ENCODE data around the gene TRPM6. TPM values are rescaled to one million over a fixed set of nuclear protein-coding genes. Genes with fewer than 3 reads are reported as not detected.
"Not testable (repeated sequence)": the region's sequence is repeated elsewhere in the genome, so short reads cannot be mapped to it uniquely, and the experiment has no call there.

Gene TRPM6
- not detected for polyA plus RNA-seq

DNA sequence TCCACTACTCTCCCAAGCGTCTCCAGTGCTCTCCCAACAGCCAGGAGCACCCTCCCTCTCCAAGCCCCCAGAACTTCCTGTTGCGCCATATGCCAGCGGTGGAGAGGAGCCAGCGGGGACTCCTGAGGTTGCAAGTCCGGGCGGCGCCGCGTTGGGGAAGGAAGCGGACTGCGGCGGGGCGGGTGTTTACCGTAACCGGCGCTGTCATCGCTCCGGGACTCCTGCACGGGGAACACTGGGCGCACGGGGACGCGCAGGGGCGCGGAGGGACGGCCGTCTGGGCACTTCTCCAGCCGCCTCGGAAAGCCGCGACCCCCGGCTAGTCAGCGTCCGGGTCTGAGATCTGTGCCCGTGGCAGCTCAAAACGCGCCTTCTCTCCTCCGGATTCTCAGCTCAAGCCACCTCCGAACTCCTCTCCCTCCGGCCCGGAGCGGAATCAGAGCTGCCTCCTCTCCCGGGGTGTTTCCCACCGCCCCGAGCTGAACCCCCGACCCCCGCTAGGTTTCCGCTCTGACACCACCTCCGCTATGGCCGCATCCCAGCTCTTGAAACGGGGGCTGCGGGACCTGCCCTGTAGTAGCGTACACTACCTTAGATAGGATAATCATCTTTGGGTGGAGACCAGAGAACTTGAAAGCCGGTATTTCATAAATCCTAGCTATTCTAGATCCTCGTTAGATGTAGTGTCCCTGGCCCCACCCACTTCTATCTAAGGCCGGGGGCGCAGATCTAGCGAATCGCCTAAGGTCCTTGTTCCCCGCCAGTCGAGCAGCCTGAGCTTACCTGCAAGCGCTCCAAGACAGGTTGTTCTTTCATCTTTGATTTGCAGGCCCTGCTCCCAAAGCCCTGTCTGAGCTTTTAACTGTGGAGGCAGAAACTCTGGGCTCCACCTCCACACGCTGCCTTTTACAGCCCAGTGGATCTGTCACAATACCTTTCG lies at the start of gene TRPM6:
Gene TRPM6, minus strand, starts transcription at position 881 of the 940 bp plus-strand sequence. Its CDS starts 65 bp downstream, at position 816.
- Mint-ChIP-seq H3K27ac (no peak within 1 kb of the TSS), H3K4me3 (peak within 1 kb of the TSS; percentile 78 to 83 (median 81)), H3K9me3 (peaks cover 0 to 9% (median 2%) of the 10 kb centered on the region in 6 donors), H3K36me3 (peaks cover 0 to 5% (median 0%) of the 10 kb centered on the region in 3 donors), H3K27me3 (ENCODE audit: low read depth in 3 of 3) (peaks cover 7 to 21% (median 17%) of the 10 kb centered on the region in 3 donors), H3K4me1 (peaks cover 9 to 18% of the 10 kb centered on the region in 2 donors)
- DNase-seq: peak; percentile 7 to 14 (median 10)

- Mint-ChIP-seq H3K27ac (no peak overlapping the region), H3K9me3 (peaks cover 0 to 6% (median 4%) of the 10 kb centered on the region in 6 donors), H3K36me3 (peaks cover 0 to 6% (median 0%) of the 10 kb centered on the region in 3 donors), H3K27me3 (ENCODE audit: low read depth in 3 of 3) (peaks cover 8 to 11% (median 8%) of the 10 kb centered on the region in 3 donors), H3K4me1 (no peaks in the 10 kb centered on the region), H3K4me3 (no peak overlapping the region)
- no peak for DNase-seq
Measured at GRCh38 chr9:74935008-74935407, 47.3 kb upstream of the TRPM6 start.

DNA sequence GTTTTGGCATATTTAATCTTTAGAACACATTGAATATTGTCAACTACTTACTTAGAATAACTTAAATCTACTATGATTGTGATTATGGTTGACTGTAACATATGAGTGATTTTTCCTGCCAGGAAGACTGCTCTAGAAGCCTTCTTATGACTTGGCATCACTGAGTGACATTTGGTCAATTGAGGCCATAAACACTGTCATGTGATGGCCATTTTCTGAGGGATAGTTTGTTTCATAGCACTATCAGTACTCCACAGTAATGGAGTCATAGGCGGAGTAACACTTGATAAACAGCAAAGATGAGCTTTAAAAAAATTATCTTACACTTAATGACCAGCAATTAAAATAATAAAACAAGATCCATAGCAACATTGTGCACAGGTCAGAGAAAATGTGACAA lies 34.0 kb upstream of the TRPM6 start:
- Mint-ChIP-seq H3K9me3 (peaks cover 0 to 2% (median 0%) of the 10 kb centered on the region in 6 donors), H3K4me1 (no peaks in the 10 kb centered on the region)

GRCh38 chr9:74920944-74921626 lies 33.4 kb upstream of the TRPM6 start:
- Mint-ChIP-seq H3K27me3 (ENCODE audit: low read depth in 3 of 3) (peaks cover 0 to 6% (median 3%) of the 10 kb centered on the region in 3 donors), H3K4me1 (no peaks in the 10 kb centered on the region), H3K36me3 (no peaks in the 10 kb centered on the region), H3K4me3 (no peak overlapping the region), H3K9me3 (peaks cover 0 to 2% (median 0%) of the 10 kb centered on the region in 6 donors), H3K27ac (no peak overlapping the region)
- DNase-seq: no peak

More for the DNA sequence above, 34.0 kb upstream of the TRPM6 start:
- no peaks in the 10 kb centered on the region for H3K36me3 Mint-ChIP-seq
- no peak overlapping the region for H3K4me3 Mint-ChIP-seq
- no peak for DNase-seq
- H3K27ac Mint-ChIP-seq: no peak overlapping the region
- H3K27me3 Mint-ChIP-seq (ENCODE audit: low read depth in 3 of 3): peaks cover 0 to 6% (median 3%) of the 10 kb centered on the region in 3 donors

GRCh38 chr9:74910036-74910435 lies 22.3 kb upstream of the TRPM6 start:
- Mint-ChIP-seq H3K36me3 (peaks cover 0 to 8% (median 6%) of the 10 kb centered on the region in 3 donors), H3K27ac (no peak overlapping the region), H3K4me3 (no peak overlapping the region), H3K27me3 (ENCODE audit: low read depth in 3 of 3) (peaks cover 3 to 10% (median 7%) of the 10 kb centered on the region in 3 donors), H3K4me1 (no peaks in the 10 kb centered on the region), H3K9me3 (peaks cover 7 to 19% (median 10%) of the 10 kb centered on the region in 6 donors)
- no peak for DNase-seq

GRCh38 chr9:74908665-74909064 lies 20.9 kb upstream of the TRPM6 start:
- Mint-ChIP-seq H3K4me1 (no peaks in the 10 kb centered on the region), H3K27me3 (ENCODE audit: low read depth in 3 of 3) (peaks cover 3 to 14% (median 7%) of the 10 kb centered on the region in 3 donors), H3K27ac (no peak overlapping the region), H3K36me3 (peaks cover 0 to 8% (median 6%) of the 10 kb centered on the region in 3 donors), H3K9me3 (peaks cover 7 to 19% (median 10%) of the 10 kb centered on the region in 6 donors), H3K4me3 (no peak overlapping the region)
- DNase-seq: no peak

GRCh38 chr9:74907085-74907484 lies 19.4 kb upstream of the TRPM6 start:
- Mint-ChIP-seq H3K27me3 (ENCODE audit: low read depth in 3 of 3) (peaks cover 2 to 14% (median 3%) of the 10 kb centered on the region in 3 donors), H3K4me1 (no peaks in the 10 kb centered on the region), H3K4me3 (no peak overlapping the region), H3K27ac (no peak overlapping the region), H3K36me3 (peaks cover 0 to 8% (median 6%) of the 10 kb centered on the region in 3 donors), H3K9me3 (peaks cover 6 to 15% (median 7%) of the 10 kb centered on the region in 6 donors)
- DNase-seq: no peak

DNA sequence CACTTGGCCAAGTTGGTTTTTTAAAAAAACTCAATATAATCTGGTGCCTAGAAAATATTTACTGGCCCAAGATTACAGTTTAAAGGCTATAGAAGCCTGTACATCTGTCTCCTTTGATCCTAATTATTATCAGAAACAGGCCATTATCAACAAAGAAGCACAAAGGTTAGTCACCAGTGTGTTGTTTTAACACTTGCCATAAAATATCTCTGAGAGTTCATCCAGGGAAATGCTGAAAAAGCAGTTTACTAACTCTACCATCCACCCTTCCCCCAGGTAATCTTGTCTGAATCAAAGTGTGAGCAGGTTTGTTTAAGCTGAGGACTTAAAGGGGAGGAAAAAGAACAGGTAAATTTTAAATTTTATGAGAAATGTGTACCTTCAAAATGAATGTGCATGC lies 13.3 kb upstream of the TRPM6 start:
- Mint-ChIP-seq H3K27ac (no peak overlapping the region), H3K4me1 (no peaks in the 10 kb centered on the region), H3K9me3 (no peaks in the 10 kb centered on the region)

DNA sequence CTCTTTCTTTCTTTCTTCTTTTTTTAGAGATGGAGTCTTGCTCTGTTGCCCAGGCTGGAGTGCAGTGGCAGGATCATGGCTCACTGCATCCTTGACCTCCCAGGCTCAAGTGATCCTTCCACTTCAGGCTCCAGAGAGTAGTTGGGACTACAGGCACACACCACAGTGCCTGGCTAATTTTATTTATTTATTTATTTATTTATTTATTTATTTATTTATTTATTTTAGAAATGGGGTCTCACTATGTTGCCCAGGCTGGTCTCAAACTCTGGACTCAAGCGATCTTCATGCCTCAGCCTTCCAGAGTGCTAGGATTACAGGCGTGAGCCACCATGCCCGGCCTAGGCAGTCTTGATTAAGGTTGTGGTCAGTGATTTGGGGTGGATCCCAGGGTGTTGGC lies 728 bp upstream of the TRPM6 start:
- not testable (repeated sequence) for H3K36me3 Mint-ChIP-seq, H3K9me3 Mint-ChIP-seq, DNase-seq, H3K27ac Mint-ChIP-seq
- Mint-ChIP-seq H3K27me3 (ENCODE audit: low read depth in 3 of 3) (peaks cover 7 to 21% (median 17%) of the 10 kb centered on the region in 3 donors), H3K4me3 (peak overlapping the region in 4 of 5 donors; percentile 14 to 82 (median 62)), H3K4me1 (peaks cover 9 to 18% of the 10 kb centered on the region in 2 donors)

More for the DNA sequence above, 13.3 kb upstream of the TRPM6 start:
- Mint-ChIP-seq H3K4me3 (no peak overlapping the region), H3K36me3 (no peaks in the 10 kb centered on the region), H3K27me3 (ENCODE audit: low read depth in 3 of 3) (peaks cover 3 to 6% (median 3%) of the 10 kb centered on the region in 3 donors)
- DNase-seq: no peak

DNA sequence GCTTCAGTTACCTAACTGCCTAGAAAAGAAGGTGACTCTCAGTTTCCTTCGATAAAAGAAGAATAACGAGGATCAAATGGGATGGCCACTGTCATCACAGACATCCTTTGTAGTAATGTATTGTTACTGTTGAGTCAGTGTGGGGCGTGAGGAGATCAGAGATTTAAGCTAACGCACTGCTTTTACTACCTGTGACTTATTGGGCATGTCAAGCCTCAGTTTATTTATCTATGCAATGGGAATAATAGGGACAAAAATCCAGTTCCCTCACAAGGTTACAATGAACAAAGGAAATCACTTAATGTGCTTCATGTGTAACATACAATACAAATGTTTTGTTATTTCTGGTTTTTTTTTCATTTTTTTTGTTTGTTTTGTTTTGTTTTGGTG lies 255 bp upstream of the TRPM6 start:
- Mint-ChIP-seq H3K27ac (no peak overlapping the region), H3K4me1 (peaks cover 9 to 18% of the 10 kb centered on the region in 2 donors), H3K4me3 (peak overlapping the region; percentile 14 to 83 (median 78)), H3K27me3 (ENCODE audit: low read depth in 3 of 3) (peaks cover 7 to 21% (median 17%) of the 10 kb centered on the region in 3 donors), H3K36me3 (peaks cover 0 to 5% (median 0%) of the 10 kb centered on the region in 3 donors), H3K9me3 (peaks cover 0 to 9% (median 2%) of the 10 kb centered on the region in 6 donors)
- no peak for DNase-seq

GRCh38 chr9:74876382-74876949 lies 11.3 kb downstream of the TRPM6 start:
- H3K9me3 Mint-ChIP-seq: peaks cover 17 to 24% (median 21%) of the 10 kb centered on the region in 6 donors
- peaks cover 4 to 10% (median 5%) of the 10 kb centered on the region in 3 donors for H3K36me3 Mint-ChIP-seq
- H3K4me3 Mint-ChIP-seq: no peak overlapping the region
- peaks cover 0 to 13% (median 8%) of the 10 kb centered on the region in 3 donors for H3K27me3 Mint-ChIP-seq (ENCODE audit: low read depth in 3 of 3)
- DNase-seq: no peak
- H3K27ac Mint-ChIP-seq: no peak overlapping the region
- H3K4me1 Mint-ChIP-seq: no peaks in the 10 kb centered on the region

- H3K4me3 Mint-ChIP-seq: no peak overlapping the region
- no peaks in the 10 kb centered on the region for H3K4me1 Mint-ChIP-seq
- peaks cover 4 to 9% (median 5%) of the 10 kb centered on the region in 3 donors for H3K36me3 Mint-ChIP-seq
- H3K9me3 Mint-ChIP-seq: peaks cover 17 to 23% (median 20%) of the 10 kb centered on the region in 6 donors
- DNase-seq: no peak
- H3K27me3 Mint-ChIP-seq (ENCODE audit: low read depth in 3 of 3): peaks cover 0 to 13% (median 6%) of the 10 kb centered on the region in 3 donors
- no peak overlapping the region for H3K27ac Mint-ChIP-seq
Measured at GRCh38 chr9:74875656-74876055, 12.1 kb downstream of the TRPM6 start.

DNA sequence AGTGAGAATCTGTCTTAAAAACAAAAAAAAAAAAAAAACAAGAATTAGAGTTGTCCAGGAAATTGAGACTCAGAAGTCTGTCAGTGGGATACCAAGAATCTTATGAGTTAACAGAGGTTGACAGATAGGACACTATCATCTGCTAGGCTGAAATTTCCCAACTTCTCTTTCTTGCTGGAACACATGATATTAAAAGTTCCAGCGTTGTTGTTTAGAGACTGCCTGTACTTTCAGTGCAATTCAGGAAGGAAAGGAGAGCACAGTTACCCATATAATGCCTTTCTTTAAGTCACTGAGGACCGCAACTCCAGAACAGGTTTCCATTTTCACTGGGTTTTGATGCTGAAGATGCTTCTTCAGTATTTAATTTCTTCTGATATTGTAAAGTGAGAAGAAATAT lies 13.5 kb downstream of the TRPM6 start:
- H3K9me3 Mint-ChIP-seq: peaks cover 6 to 9% (median 8%) of the 10 kb centered on the region in 6 donors
- no peak overlapping the region for H3K4me3 Mint-ChIP-seq
- peaks cover 4 to 6% (median 5%) of the 10 kb centered on the region in 3 donors for H3K36me3 Mint-ChIP-seq
- DNase-seq: no peak
- H3K4me1 Mint-ChIP-seq: no peaks in the 10 kb centered on the region
- H3K27me3 Mint-ChIP-seq (ENCODE audit: low read depth in 3 of 3): peaks cover 0 to 9% (median 5%) of the 10 kb centered on the region in 3 donors
- H3K27ac Mint-ChIP-seq: no peak overlapping the region
